GM12873 (cell line): Measurements from ENCODE around the gene C19orf12.

Source experiments
- TF ChIP-seq, protein P1 (sequence below): IDR thresholded peaks from 2 replicates; pipeline ENCODE4 v1.5.1; 2012; ENCODE audit warnings: low read depth, mild to moderate bottlenecking, moderate library complexity, low read length, control low read depth; ENCODE audit not compliant: insufficient read depth; ENCODE audit errors: missing control alignments

C19orf12 gene

DNA sequence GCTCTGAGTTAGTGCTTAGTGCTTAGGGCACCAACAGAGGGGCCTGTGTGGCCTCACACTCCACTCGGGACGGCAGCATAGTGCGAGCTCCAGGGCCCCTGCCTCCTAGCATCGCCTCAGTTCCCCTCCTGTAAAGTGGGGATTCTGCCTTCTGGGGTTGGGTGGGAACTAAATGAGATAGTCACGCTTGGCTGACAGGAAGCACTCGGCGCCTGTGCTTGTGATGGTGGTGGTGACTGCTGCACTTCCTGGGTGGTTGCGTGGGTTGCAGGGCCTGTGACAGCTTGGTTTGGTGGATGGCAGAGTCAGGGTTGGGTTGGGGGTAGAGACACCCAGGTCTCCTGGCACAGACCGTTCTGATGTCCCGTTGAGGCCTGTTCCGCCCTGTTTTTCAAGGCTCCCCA lies 42.1 kb downstream of the C19orf12 start:
- TF ChIP-seq, protein P1, sequence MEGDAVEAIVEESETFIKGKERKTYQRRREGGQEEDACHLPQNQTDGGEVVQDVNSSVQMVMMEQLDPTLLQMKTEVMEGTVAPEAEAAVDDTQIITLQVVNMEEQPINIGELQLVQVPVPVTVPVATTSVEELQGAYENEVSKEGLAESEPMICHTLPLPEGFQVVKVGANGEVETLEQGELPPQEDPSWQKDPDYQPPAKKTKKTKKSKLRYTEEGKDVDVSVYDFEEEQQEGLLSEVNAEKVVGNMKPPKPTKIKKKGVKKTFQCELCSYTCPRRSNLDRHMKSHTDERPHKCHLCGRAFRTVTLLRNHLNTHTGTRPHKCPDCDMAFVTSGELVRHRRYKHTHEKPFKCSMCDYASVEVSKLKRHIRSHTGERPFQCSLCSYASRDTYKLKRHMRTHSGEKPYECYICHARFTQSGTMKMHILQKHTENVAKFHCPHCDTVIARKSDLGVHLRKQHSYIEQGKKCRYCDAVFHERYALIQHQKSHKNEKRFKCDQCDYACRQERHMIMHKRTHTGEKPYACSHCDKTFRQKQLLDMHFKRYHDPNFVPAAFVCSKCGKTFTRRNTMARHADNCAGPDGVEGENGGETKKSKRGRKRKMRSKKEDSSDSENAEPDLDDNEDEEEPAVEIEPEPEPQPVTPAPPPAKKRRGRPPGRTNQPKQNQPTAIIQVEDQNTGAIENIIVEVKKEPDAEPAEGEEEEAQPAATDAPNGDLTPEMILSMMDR: peak; percentile 6

DNA sequence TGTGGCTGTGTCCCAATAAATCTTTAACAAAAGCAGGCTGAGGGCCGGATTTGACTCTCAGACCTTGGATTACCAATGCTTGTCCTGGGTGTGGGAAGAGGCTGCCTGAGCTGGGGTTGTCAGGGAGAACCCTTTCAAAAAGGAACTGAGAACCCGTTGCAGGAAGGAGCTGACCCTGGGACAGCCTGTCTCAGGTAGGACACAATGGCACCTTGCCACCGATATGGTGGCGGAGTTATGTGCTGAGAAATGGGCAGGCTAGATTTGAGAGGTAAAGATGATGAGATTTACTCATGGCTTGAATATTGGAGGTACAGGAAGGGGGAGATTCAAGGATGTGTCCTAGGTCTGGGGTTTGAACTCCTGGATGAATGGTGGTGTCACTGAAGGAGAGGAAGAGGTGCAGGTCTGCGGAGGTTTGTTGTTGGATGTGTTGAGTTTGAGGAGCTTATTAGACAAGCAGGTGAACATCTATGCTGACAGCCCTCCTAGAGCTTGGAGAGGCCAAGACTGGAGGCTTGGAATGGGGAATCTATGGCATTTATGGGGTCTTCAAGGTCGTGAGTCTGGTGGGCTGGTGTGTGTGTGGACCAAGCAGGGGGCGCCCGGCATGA lies 42.6 kb downstream of the C19orf12 start:
- TF ChIP-seq, protein P1: no peak

DNA sequence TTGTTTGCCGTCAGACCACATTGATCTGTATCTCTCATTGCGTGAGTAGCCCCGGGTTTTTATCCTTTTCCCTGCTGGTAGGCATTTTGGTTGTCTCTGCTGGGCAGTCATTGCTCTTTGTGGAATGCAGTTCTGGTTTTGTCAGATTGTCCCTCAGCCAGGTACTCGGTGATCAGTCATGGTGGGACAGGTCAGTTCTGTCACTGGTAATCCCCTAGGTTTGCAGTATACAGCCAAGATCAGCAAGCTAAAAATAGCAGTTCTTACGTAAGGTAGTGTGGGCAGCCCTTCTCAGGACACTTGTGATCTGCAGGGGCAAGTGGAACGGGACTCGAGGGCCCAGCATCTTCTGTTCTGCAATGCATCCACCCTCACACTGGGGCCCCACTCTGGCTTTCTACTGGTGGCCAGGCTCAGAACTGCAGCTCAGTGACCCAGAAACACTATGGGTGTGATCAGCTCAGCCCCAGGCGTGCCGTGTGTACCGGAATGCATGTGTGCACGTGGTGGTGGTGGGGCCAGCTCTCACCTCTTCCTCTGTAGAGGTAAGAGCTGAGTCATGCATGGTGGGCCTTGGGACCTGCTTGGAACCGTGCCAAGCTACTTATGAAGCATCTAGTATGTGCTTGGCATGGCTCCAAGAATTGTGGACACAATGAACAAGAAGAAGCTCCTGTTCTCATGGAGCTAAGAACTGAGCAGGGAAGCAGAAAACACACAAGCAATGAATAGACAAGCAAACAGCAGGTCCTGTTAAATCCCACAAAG lies 43.5 kb downstream of the C19orf12 start:
- TF ChIP-seq, protein P1: peak; percentile 80

DNA sequence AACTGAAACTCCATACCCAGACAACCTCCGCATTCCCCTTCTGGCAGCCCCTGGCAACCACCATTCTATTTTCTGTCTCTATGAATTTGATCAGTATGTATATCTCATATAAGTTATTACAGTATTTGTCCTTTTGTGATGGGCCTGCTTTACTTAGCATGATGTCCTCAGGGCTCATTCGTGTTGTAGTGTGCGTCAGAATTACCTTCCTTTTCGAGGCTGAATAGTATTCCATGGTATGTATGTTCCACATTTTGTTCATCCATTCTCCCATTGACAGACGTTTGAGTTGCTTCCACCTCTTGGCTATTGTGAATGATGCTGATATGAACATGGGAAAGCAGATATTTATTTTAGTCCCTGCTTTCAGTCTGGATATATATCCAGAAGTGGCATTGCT lies 44.8 kb downstream of the C19orf12 start:
- TF ChIP-seq, protein P1: no peak

DNA sequence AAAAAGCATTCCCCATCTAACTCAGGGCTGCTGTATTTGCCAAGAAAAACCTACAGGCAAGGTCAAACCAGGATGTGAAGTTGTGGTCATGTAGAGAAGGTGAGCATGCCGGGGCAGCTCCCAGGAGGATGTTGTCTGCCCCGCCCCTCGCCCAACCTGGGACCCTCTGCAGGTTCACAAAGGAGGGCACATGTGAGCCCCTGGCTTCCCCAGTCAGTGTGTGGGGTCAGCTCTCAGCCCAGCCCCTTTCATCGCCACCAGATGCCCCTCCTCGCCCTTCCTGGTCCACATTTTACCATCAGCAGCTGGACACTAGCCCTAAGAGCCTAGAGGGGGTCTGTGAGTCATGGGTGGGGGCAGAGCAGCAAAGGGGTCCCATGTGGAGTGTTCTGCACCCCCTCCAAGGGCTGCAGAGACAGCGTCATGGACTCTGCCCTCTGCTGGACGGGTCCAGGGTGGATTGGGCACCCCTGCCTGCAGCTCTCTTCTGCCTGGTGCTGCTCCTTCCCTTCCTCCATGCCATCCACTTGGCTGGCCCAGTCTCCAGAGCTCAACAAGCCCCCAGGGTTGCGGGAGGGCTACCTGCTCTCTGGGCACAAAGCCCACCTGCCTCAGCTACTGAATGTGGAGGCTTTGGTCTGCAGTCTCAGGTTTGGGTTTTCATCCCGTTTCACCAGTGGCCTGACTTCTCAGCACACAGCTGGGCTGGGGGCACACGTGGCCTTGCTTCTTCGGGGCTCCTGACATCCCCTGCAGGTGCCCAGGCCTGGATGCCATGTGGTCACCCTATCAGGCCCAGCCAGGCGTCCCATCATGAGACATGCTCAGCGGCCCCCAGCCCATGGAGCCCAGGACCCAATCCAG lies 46.1 kb downstream of the C19orf12 start:
- TF ChIP-seq, protein P1: peak; percentile 35

DNA sequence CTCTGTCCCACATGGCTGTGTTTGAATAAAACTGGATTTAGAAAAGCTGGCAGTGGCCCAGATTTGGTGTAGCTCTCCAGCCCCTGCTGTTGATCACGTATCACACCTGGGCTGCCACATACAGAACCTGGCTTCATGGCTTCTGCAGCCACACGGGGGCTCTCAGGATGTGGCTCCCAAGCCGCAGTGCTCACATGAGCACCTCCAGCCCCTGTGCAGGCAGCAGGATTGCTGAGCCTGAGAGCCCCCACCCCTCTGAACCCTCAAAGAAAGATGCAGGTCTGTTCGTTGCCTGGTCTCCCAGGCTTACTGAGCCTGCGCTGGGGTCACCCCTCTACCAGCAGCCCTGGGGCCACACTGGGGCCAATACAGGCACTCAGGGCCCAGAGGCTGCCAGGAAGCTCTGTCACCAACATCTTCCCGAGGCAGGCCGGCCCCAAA lies 47.1 kb downstream of the C19orf12 start:
- TF ChIP-seq, protein P1: no peak

DNA sequence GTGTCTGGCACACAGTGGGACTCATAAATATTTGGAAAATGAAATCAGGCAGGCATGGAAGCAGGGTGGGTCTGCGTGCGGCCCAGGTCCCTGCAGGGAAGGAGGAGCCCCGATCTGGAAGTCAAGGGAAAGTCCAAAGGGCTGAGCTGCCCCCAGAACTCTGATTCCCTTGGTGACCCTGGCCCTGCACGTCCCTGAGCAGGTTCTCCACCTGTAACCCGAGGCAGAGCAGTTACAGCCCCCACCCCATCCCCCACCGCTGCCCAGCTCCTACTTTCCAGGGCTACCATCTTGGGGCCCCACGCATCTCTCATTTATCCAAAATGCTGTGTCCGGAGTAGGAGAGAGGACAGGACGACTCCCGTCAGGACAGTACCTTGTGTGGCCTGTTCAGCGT lies 47.7 kb downstream of the C19orf12 start:
- TF ChIP-seq, protein P1: no peak
